Measurements from ENCODE around the gene MFNG.

The MFNG gene

DNA sequence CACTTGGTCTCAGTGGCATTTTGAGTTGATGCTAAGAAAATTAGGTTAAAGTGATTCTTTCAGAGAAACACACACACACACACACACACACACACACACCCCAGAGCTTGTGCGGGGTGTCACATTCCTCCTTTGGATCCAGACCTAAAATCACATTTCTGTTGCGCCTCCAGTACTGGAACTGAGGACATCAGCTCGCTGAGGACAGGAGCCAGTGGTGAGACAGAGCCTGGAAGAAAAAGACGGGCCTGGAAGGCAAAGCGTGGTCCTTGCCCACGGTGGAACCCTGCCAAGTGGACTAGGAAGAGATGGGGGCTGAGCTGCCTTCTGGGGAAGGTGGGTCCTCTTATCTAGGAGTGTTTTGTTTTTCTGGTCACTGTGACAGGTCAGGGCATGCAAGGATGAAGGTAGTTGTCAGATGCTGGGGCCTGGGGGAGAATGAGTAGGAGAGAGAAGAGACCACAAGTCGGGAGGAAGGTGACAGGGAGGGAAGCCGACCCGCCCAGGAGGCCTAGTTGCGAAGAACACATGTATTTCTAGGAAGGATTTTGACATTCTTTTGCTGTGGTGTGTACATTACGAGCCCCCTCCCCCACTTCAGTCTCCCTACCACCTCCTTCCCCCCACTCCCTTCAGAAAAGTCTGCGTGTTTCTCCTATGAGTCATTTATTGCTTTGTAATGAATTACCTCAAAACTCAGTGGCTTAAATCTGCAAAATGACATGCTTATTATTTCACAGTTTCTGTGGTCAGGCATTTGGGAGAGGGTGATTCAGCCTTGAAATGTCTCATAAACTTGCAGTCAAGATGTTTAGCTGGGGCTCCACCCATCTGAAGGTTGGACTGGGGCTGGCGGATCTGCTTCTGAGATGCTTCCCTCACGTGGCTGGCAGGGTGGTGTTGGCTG, 54.1 kb downstream of the MFNG start:
- Histone ChIP-seq H3K4me3 (replicated peaks; ENCODE audit: low read depth, low read length) (no peak overlapping the region), H3K36me3 (ENCODE audit: control insufficient read depth, insufficient read depth, low read length) (no peaks in the 10 kb centered on the region), H3K27me3 (replicated peaks; ENCODE audit: control insufficient read depth, insufficient read depth, low read length) (peaks cover 6% of the 10 kb centered on the region)
- peak; percentile 45 for DNase-seq (ENCODE audit: extremely low read depth, insufficient read length)
- no peak for TF ChIP-seq CTCF (IDR thresholded peaks at IDR 0.05; ENCODE audit: insufficient read depth, low read length, poor library complexity, severe bottlenecking)

DNA sequence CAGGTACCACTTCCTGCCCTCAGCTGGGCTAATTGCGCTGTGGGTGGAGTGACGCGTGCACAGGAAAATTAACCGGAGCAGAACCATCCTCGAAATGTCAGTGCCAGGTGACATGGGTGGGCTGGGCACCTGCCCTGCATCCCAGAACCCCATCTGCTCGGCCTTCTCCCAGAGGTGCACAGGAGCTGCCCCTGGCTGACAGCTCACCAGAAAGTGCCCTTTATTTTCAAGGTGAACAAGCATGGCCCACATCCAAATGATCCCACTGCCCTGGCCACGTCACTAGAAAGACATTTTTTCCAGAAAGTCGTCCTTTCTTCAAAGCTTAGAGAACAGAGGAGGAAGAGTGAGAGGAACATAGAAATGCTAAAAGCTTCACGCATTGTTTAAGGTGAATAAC, 54.8 kb downstream of the MFNG start:
- TF ChIP-seq CTCF (IDR thresholded peaks at IDR 0.05; ENCODE audit: insufficient read depth, low read length, poor library complexity, severe bottlenecking): no peak
- H3K27me3 ChIP-seq (replicated peaks; ENCODE audit: control insufficient read depth, insufficient read depth, low read length): peaks cover 6% of the 10 kb centered on the region
- H3K4me3 ChIP-seq (replicated peaks; ENCODE audit: low read depth, low read length): no peak overlapping the region
- H3K36me3 ChIP-seq (ENCODE audit: control insufficient read depth, insufficient read depth, low read length): no peaks in the 10 kb centered on the region
- no peak for DNase-seq (ENCODE audit: extremely low read depth, insufficient read length)

DNA sequence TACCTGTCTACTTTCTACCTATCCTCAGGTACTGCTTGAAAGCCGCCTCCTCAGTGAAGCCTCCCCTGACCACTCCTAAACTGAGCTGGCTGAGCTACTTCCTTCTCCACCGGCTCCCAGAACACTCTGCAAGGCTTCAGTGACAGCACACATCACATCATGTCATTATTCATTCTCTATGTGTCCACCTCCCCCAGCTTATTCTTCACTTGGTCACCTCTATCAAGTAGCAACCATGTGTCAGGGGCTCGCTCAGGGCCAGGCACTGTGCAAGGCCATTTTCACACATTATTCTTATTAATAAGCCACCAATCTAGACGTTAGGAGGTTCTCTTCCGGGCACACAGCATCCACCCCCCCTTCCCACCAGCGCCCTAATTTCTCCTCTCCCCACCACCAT, 55.2 kb downstream of the MFNG start:
- H3K27me3 ChIP-seq (replicated peaks; ENCODE audit: control insufficient read depth, insufficient read depth, low read length): peaks cover 6% of the 10 kb centered on the region
- no peak overlapping the region for H3K4me3 ChIP-seq (replicated peaks; ENCODE audit: low read depth, low read length)
- DNase-seq (ENCODE audit: extremely low read depth, insufficient read length): no peak
- no peaks in the 10 kb centered on the region for H3K36me3 ChIP-seq (ENCODE audit: control insufficient read depth, insufficient read depth, low read length)
- TF ChIP-seq CTCF (IDR thresholded peaks at IDR 0.05; ENCODE audit: insufficient read depth, low read length, poor library complexity, severe bottlenecking): no peak

GRCh38 chr22:37428649-37429586, 57.3 kb downstream of the MFNG start:
- H3K27me3 ChIP-seq (replicated peaks; ENCODE audit: control insufficient read depth, insufficient read depth, low read length): peaks cover 6% of the 10 kb centered on the region
- peak; percentile 91 for TF ChIP-seq CTCF (IDR thresholded peaks at IDR 0.05; ENCODE audit: insufficient read depth, low read length, poor library complexity, severe bottlenecking)
- no peaks in the 10 kb centered on the region for H3K36me3 ChIP-seq (ENCODE audit: control insufficient read depth, insufficient read depth, low read length)
- DNase-seq (ENCODE audit: extremely low read depth, insufficient read length): no peak
- no peak overlapping the region for H3K4me3 ChIP-seq (replicated peaks; ENCODE audit: low read depth, low read length)

DNA sequence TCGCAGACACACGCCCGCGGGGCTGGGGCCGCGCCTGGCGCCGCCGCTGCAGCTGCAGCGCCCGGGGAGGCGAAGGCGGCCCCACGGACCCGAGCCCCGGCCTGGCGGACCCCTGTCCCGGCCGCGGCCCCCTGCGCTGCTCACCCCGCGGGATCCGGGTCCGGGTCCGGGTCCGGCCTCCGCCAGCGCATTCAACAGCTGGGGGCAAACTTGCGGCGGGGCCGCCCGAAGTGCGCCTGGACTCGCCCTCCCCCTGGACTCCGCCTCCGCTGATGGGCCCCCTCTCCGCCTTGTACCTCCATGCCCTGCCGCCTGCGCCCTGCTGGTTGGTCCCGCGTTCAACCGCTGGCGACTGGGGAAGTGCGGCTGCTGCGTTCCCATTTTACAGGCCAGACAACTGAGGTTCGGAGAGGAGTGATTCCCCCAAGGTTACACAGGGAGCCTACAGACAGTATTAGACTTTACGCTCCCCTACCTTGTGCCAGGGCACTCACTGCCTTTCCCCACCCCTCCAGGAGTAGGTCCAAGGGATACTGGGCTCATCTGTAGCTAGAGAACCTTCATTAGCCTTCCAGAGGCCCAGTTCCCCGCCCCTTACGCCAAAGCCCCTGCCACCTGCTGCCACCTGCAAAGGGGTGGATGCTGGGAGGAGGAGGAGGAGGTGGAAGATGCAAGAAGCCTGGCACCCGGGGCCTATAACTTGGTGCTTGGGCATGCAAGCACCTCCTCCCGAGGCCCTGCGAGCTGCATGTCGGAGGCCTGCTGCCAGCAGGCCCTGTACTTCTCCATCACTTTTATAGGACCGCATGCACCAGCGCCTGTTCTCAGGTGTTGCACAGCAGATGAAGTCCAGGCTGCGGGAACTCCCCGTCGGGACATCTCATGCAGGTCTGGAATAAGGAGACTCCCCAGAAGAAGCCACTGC, 58.2 kb downstream of the MFNG start:
- TF ChIP-seq CTCF (IDR thresholded peaks at IDR 0.05; ENCODE audit: insufficient read depth, low read length, poor library complexity, severe bottlenecking): no peak
- Histone ChIP-seq H3K4me3 (replicated peaks; ENCODE audit: low read depth, low read length) (no peak overlapping the region), H3K27me3 (replicated peaks; ENCODE audit: control insufficient read depth, insufficient read depth, low read length) (peaks cover 6% of the 10 kb centered on the region), H3K36me3 (ENCODE audit: control insufficient read depth, insufficient read depth, low read length) (no peaks in the 10 kb centered on the region)
- no peak for DNase-seq (ENCODE audit: extremely low read depth, insufficient read length)

Measured in GM06990 (cell line).